Panc1 (cell line): Measurements from ENCODE around the gene SCGB1D1. TPM values are rescaled to one million over a fixed set of nuclear protein-coding genes. Genes with fewer than 3 reads are reported as not detected.
"Not testable (repeated sequence)": the region's sequence is repeated elsewhere in the genome, so short reads cannot be mapped to it uniquely, and the experiment has no call there.

Experiments
- ATAC-seq: fragments of 200-7000 bp; cut with Tn5 transposase; 2 replicates; pipeline ENCODE4 v1.9.1; 2020; ENCODE audit warnings: mild to moderate bottlenecking, moderate library complexity
- BruUV-seq: library from RNA; stranded (reverse); fragments of 400-500 nt; replicated peaks from 2 replicates; lab custom pipeline; 2021; lab: Mats Ljungman, UMichigan
- CTCF ChIA-PET: fragments of 300-600 bp; sonication (Branson Sonifier 250); formaldehyde crosslinking; loops from one replicate; lab custom pipeline; 2022; ENCODE audit warnings: antibody characterized with exemption; lab: Charles Lee
- POLR2A ChIA-PET: fragments of 300-600 bp; sonication (Branson Sonifier 250); formaldehyde crosslinking; loops from one replicate; lab custom pipeline; 2022; ENCODE audit warnings: antibody characterized with exemption; lab: Charles Lee
- DNase-seq: peaks from one replicate; pipeline ENCODE4 v3.0.0-alpha.2; 2010; ENCODE audit warnings: low read depth, low spot score
- H3K27ac ChIP-seq: 2 replicates; pipeline ENCODE4 v1.5.1; 2011; ENCODE audit warnings: mild to moderate bottlenecking, low read length, inconsistent platforms
- H3K27me3 ChIP-seq: fragments of 200-500 bp; sonication (Bioruptor generic); 2 replicates; pipeline ENCODE4 v1.6.0; 2014; ENCODE audit warnings: low read length, inconsistent platforms; ENCODE audit not compliant: control insufficient read depth, insufficient read depth
- H3K36me3 ChIP-seq: fragments of 200-500 bp; sonication (Bioruptor generic); 2 replicates; pipeline ENCODE4 v1.5.1; 2014; ENCODE audit warnings: inconsistent platforms, mild to moderate bottlenecking, low read length, moderate library complexity; ENCODE audit not compliant: control insufficient read depth, insufficient read depth
- H3K4me1 ChIP-seq: 2 replicates; pipeline ENCODE4 v1.5.1; 2011; ENCODE audit warnings: inconsistent platforms, mild to moderate bottlenecking, low read length, moderate library complexity; ENCODE audit not compliant: control insufficient read depth, insufficient read depth
- H3K4me3 ChIP-seq, 2 experiments: 2 replicates each; pipeline ENCODE4 v1.5.1; 2011 to 2012; ENCODE audit warnings: low read depth in 2 of 2, low read length in 2 of 2, mild to moderate bottlenecking in 2 of 2, inconsistent platforms in 1 of 2, moderate library complexity in 1 of 2
- H3K9me3 ChIP-seq: fragments of 200-500 bp; sonication (Bioruptor generic); 2 replicates; pipeline ENCODE4 v1.5.1; 2014; ENCODE audit warnings: low read depth, mild to moderate bottlenecking, inconsistent platforms, low read length, moderate library complexity; ENCODE audit not compliant: control insufficient read depth, insufficient read depth
- CTCF ChIP-seq: fragments of 450-650 bp; IDR thresholded peaks from 2 replicates; pipeline ENCODE4 v1.5.1; 2017; ENCODE audit warnings: mild to moderate bottlenecking
- POLR2AphosphoS5 ChIP-seq: IDR thresholded peaks from 2 replicates; pipeline ENCODE4 v1.6.1; 2012; ENCODE audit warnings: mild to moderate bottlenecking, low read depth, low read length, moderate library complexity
- REST ChIP-seq, 2 experiments: IDR thresholded peaks; 2 replicates each; pipeline ENCODE4 v1.6.1; 2011 to 2012; ENCODE audit warnings: low read depth in 2 of 2, control low read depth in 1 of 2, low read length in 1 of 2, mild to moderate bottlenecking in 1 of 2, moderate library complexity in 1 of 2; ENCODE audit not compliant: insufficient read depth in 1 of 2
- SIN3A ChIP-seq: IDR thresholded peaks from 2 replicates; pipeline ENCODE4 v1.6.1; 2012; ENCODE audit warnings: low read depth, mild to moderate bottlenecking, low read length, moderate library complexity, borderline replicate concordance; ENCODE audit not compliant: insufficient read depth
- TCF7L2 ChIP-seq: IDR thresholded peaks from 2 replicates; pipeline ENCODE4 v1.6.1; 2011; ENCODE audit warnings: mild to moderate bottlenecking, low read depth, low read length, inconsistent platforms
- in situ Hi-C: cut with HindIII; loops from 2 replicates; pipeline ENCODE4 v1.10.0; 2016; ENCODE audit warnings: low sequenced_read_pairs, low pct_unique_long_range_greater_than_20kb
- intact Hi-C: fragments of 100-400 bp; cut with micrococcal nuclease; formaldehyde crosslinking; loops from one replicate; pipeline ENCODE4 v1.10.0; 2022; ENCODE audit not compliant: unreplicated experiment
- total RNA-seq: library from RNA; stranded (reverse); gene quantifications from one replicate; pipeline ENCODE4 v1.2.1, GENCODE V29; 2021; ENCODE audit not compliant: unreplicated experiment

SCGB1D1 gene
- total RNA-seq, 1 experiment from 2014 or later: not detected

- intact Hi-C loops, POLR2A ChIA-PET, DNase-seq, in situ Hi-C loops, CTCF ChIA-PET, BruUV-seq, H3K27ac ChIP-seq, ATAC-seq, H3K9me3 ChIP-seq, H3K4me1 ChIP-seq, H3K36me3 ChIP-seq, H3K4me3 ChIP-seq: not testable (repeated sequence)
- H3K27me3 ChIP-seq: peaks cover 33% of the 10 kb centered on the region
These were observed 5.0 kb downstream of the SCGB1D1 start for GRCh38 chr11:62195010-62195409.

GRCh38 chr11:62195945-62196344 lies 5.9 kb downstream of the SCGB1D1 start:
- POLR2A ChIA-PET: no interaction called here
- CTCF ChIA-PET: no interaction called here
- H3K27ac ChIP-seq: no peak overlapping the region
- BruUV-seq: no TSS peak
- H3K36me3 ChIP-seq: no peaks in the 10 kb centered on the region
- TF ChIP-seq SIN3A (no peak), REST (IDR thresholded peaks at IDR 0.05; ENCODE audit: insufficient read depth in 1 of 2, low read depth in 2 of 2, low read length in 1 of 2) (no peak), TCF7L2 (no peak), POLR2AphosphoS5 (no peak), CTCF (no peak)
- H3K4me1 ChIP-seq: no peaks in the 10 kb centered on the region
- peaks cover 29% of the 10 kb centered on the region for H3K27me3 ChIP-seq
- DNase-seq (no peak), ATAC-seq (no peak)
- no peaks in the 10 kb centered on the region for H3K9me3 ChIP-seq
- no peak overlapping the region for H3K4me3 ChIP-seq
- intact Hi-C loops: no loop called here
- in situ Hi-C loops: no loop called here

GRCh38 chr11:62197400-62197799 lies 7.4 kb downstream of the SCGB1D1 start:
- BruUV-seq, H3K9me3 ChIP-seq, H3K27ac ChIP-seq, in situ Hi-C loops, H3K4me3 ChIP-seq, CTCF ChIA-PET, H3K4me1 ChIP-seq, POLR2A ChIA-PET, DNase-seq, intact Hi-C loops, ATAC-seq, H3K36me3 ChIP-seq: not testable (repeated sequence)
- H3K27me3 ChIP-seq: peaks cover 22% of the 10 kb centered on the region
